HG03520 (cell line): ENCODE data around the gene FAM149B1.
A peak's percentile ranks its signal among the peaks of the same experiment; 100 is the strongest.
"Not testable (repeated sequence)": the region's sequence is repeated elsewhere in the genome, so short reads cannot be mapped to it uniquely, and the experiment has no call there.

Experiments
- ATAC-seq: cut with Tn5 transposase; IDR thresholded peaks from one replicate; pipeline ENCODE4 v1.9.1; 2021; ENCODE audit warnings: mild to moderate bottlenecking, moderate library complexity; ENCODE audit not compliant: unreplicated experiment

FAM149B1 gene

DNA sequence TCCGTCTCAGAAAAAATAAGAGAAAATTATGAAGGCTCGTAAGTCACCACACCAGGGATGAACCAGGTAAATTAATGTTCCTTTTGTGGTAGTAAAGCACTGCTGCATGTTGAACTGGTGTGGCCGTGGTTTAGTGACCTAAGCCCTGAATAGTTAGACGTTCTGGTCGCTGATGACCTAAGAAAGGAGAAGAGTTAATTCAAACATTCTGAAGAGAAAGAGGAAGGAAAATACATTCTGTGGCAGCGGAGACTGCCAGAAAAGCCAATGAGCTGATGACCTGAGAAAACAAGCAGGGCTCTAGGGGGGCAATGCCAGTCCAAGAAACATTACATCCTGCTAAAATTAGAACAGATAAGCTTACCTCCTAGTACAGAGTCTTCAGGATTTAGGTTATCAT is 61.6 kb downstream of the FAM149B1 start:
- ATAC-seq: no peak

DNA sequence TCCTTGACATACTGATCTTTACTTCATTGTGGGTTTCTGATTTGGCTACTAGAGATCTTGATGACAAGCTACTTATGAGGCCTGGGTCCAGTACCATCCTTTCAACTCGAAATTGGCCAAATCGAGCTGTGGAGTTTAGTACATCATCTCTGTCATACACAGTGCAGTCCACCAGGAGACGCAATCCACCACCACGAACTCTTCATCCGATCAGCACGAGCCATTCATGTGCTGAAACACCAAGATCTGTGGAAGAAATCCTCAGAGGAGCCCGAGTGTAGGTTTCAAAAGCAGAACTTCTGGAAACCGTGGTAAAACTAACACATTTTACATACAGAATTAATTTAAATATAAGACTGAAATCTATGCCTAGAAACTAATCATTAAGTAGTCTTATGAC is 65.0 kb downstream of the FAM149B1 start:
- ATAC-seq: no peak

DNA sequence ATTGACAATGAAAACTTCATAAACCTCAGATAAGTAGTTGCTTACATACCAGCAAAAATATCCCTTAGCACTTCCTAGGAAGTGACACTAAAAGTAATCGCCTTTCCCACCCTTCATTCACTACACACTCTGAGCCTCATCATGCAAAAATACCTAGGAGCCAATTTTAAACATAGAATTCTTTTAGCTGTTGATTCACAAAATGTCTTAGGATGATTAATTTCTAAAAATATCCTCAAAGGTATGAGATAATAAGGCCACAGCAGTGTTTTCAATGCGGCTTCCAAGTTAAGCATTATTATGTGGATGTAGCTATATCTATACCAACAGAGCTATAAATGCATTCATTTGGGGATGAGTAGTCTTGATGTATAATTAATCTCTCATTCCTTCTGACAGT is 66.0 kb downstream of the FAM149B1 start:
- no peak for ATAC-seq

DNA sequence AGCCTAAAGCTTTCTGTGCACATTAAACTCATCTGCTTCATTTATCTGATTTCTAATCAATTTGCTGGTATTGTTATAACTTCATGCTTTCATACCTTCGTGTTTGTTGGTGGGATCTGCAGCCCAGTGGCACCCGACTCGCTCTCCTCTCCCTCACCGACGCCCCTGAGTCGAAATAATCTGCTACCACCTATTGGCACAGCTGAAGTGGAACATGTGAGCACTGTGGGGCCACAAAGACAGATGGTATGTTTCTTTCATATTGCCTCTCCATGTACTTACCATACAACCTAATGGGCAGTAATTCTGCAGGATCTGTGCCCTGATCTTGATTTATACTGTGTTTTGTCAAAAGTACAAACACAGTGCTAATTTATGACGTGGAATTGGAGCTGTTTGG is 66.8 kb downstream of the FAM149B1 start:
- ATAC-seq: no peak

DNA sequence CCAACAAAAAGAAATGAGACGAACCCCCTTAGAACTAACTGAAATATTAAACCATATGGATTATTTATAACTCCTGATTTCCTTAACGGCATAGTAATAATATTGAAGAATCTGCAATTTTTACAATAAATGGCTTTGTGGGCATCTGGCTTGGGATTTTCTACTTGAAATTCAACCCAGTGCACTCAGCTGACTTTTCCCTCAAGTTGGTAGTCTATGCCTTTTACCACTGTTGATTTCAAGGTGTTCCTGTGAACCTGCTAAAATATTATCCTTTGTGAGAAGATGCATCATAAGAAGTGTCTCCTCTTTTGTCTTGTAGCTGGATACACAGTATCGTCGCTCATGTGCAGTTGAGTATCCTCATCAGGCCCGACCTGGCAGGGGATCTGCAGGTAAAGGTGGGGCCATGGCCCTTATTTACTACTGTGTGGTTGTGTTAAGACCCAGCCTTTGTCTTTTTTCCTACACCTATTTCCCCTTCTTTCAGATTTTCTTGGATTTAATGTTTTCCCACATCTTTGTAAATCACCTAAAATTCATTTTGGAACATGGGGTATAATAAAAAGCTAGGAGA is 71.2 kb downstream of the FAM149B1 start:
- ATAC-seq: no peak

DNA sequence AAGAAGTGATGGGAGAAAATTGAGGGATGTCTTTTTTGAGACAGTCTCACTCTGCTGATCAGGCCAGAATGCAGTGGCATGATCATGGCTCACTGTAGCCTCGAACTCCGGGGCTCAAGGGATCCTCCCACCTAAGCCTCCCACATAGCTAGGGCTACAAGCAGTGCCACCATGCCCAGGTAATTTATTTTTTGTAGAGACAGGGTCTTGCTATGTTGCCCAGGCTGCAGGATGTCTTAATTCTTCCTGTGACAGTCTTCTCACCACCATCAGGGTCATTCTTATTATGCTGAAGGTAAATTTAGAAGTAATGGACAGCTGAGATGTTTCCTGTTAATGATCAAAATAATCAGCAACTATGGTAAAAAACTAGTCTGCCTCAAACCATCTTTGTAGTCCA is 72.0 kb downstream of the FAM149B1 start:
- no peak for ATAC-seq

DNA sequence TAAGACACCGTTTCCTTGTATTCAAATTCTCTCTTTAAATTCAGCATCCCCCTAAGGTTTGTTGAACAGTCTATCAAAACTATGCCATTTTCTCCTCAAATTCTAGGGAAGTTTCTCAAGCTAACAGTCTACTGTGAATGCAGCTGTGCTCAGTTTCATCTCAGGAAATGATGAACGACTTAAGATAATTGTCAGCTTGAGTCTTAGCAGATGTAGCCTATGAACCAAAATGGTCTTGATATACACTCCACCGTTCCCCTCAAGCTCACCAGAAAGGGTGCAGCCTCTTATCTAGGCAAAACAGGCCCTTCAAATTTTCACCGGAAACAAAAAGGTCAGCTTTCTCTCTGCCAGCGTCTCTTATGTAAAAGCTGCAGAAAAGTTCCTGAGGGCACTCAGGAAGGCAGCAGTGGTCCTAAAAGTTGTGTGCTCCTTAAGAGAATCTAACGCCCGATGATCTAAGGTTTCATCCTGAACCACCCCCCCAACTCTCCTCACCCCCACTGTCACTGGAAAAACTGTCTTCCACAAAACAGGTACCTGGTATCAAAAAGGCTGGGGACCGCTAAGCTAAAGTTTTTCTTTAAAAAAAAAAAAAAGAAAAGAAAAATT is 77.1 kb downstream of the FAM149B1 start:
- no peak for ATAC-seq

DNA sequence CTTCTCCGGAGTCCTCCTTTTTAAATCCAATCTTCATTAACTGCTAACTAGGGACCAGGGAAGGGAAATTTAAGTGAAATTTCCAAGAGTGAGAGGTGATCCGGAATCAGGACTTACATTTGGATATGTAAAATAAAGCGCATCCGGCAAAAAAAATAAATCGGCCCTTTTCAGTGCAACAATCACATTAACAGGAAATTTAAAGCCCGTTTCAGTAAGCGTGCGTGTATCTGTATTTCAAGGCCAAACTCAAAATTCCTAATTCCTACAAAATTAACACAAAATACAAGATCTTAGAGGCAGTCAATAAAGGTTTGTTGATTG is 78.4 kb downstream of the FAM149B1 start:
- ATAC-seq: no peak

DNA sequence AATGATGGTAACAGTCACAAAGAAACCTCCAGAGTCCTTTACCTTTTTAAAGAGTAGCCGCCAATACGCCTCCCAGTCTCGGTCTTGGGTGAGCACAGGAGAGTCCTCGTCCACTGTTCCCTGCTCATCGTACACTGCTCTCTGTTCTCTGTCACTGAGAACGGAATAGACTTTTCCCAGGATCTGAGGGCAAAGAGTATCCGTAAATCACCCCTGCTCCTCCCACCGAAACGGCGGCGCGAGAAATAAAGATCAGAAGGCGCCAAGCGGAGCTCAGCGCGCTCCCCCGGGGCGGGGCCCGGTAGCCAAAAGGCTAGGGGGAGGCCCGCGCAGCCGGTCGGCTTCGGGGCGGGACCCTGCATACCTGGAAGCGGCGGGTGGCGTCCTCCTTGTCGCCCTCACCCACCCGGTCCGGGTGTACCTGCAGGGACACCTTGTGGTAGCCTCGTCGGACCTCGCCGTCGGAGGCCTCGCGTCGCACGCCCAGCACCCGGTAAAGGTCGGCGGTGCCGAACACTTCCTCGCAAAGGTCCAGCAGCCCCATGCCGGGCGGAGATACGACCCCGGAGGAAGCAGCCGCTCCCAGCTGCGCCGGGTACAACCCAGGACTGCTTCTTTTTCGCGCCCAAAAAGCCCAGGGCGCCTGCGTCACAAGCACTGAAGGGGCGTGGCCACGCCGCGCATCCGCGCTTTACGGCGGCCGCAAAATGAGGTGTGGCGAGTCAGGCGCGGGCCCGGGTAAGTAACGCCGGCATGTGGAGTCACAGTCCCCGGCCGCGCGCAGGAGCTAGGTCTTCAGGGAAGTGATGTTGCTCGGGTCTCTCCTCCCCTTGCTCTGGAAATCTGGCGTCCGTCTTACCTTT is 79.0 kb downstream of the FAM149B1 start, which contains the start of gene DNAJC9:
TSS of gene DNAJC9 (minus strand) at position 610 of the 863 bp plus-strand sequence. CDS start at position 544, 66 bp downstream.
- peak; percentile 71 for ATAC-seq

DNA sequence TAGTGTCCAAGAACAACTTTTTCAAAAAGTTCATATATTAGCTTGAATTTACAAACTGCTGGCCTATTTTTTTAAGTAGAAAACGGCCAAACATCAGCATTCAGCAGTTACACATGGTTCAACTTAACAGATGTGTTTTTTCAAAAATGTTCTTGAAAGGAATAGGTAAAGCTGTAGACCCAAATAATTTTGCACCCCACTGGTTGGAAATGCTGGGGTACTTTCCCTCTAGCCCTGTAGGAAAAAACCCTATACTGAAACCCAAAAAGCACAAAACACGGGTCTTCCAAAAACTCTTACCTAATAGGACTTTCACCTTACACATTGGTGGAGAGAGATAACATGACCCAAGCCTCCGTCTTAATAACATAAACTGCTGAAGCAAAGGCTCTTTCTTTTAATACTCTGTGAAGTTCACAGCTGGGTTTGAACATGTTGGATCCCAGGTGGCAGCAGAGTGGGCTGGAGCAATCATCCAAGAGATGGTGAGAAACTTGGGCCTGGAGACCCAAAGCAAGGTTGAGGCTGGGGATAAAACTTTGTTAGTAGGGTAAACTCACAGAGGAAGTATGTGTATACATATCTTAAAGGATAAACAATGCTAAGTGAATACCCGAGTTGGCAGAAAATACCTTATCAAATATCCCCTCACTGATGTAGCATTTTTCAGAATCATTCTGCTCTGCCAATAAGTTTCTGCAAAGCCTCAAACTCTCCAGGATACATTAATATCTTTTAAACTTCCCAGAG is 79.8 kb downstream of the FAM149B1 start:
- no peak for ATAC-seq

DNA sequence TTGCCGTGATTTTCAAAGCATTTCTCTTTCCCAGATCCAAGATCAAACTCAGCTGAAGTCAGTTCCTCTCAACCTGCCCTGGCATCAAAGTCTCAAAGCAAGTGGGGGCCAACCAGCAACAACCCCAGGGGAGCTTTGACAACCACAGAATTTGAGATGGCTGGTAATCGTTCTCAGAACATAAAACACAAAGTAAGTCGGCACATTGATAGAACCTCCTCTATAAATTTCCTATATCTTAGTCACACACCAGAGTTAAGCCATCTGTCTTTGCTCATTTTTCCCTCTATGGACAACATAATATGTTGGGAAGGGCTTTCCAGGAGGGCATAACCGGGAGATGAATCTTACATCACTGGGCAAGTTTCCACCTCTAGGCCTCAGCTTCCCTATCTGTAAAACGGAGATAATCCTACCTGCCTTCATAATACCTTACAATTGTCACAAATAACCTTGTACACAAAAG is 80.4 kb downstream of the FAM149B1 start:
- no peak for ATAC-seq

DNA sequence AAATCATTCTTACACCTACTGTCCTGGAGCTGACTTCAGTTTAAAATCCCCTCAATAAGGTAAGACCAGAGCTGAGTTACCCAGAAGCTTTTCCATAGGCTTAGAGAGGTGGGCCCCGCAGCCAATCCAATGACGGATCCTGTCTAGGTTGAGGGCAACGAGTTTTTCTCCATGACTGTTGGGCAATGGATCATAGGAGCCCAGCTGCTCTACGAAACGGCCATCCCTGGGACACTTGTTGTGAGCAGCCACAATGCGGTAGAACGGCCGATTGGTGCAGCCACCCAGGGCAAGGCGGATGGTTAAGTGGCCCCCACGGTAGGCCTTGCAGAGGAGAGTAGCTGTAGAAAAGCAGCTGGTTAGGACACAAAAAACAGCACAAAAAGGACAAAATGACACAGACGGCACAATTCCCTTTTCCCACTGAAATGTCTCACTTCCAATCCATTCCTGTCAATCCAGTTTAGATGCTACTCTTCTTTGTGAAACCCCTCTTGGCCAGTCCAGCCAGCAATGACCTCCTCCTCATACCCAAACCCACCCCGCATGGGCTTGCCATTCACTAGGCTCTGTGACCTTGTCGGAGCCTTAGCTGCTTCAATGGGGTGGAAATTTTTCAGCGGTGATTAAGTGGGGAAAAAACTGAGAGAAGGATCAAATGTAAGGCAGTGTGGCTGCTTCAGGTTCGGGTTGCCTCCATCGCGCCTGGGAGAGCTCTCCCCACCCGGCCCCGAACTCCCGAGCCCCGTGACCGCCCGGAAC is 83.9 kb downstream of the FAM149B1 start:
- ATAC-seq: no peak

DNA sequence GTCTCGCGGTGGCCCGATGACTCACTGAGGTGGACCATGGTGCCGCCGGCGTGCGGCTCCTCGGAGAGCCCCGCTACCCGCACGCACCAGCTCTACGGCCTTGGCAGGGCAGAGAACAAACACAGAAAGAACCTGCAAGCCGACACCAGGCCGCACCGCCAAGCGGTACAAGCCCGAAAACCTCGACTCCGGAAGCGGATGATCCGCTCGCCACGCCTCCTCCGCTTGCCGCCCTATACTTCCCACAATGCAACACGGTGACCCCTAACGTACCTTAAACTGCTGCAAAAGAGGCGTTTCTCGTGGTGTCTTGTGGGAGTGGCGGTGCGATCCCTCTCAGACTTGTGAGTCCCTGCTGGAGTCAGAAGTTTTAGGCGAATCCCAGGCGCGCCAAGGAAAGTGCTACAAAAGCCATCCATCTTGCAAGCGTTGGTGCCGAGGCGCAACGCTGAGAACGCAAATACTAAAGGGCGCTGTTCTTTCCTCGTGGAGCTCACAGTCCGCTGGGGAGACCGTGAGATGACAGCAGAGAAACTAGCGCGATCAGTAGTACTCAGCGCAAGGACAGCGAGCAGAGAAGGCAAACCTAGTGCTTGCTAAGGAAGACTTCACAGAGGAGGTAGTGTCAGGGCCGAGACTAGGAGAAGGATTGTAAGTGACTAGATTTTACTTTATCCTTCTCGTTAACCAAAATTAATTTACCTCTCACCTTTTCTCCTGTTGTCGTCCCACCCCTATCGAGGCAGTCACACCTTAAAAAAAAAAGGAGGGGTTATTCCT is 84.7 kb downstream of the FAM149B1 start, which contains the start of gene MRPS16:
TSS of gene MRPS16 (minus strand) at position 200 of the 780 bp plus-strand sequence. CDS start at position 38, 162 bp downstream.
- ATAC-seq: peak; percentile 70

DNA sequence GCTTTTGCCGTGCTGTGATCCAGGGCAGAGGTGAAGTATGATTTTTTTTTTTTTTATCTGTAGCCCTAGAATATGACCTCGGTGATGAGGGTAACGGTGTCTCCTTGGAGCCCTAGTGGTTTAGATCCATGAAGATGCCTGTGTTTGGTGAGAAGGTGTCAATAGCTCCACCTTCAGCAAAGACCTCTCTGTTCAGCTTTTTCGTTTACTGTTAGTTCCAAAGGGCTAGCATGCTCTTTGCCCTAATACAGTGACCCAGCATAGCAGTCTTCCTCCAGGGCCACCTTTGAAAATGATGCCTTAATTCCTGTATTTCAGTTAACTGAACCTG is 85.3 kb downstream of the FAM149B1 start:
- ATAC-seq: no peak

DNA sequence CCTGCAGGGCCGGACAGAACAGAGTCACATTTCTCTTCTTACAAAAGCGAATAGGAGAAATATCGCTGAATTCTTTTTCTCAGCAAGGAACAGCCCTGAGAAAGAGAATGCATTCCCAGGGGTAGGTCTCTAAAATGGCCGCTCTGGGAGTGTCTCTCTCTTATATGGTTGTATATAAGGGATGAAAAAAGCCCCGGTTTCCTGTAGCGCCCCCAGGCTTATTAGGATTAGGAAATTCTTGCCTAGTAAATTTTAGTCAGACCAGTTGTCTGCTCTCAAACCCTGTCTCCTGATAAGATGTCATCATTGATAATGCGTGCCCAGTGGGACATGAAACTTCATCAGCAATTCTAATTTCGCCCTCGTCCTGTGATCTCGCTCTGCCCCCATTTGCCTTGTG is 90.7 kb downstream of the FAM149B1 start:
- ATAC-seq: not testable (repeated sequence)

DNA sequence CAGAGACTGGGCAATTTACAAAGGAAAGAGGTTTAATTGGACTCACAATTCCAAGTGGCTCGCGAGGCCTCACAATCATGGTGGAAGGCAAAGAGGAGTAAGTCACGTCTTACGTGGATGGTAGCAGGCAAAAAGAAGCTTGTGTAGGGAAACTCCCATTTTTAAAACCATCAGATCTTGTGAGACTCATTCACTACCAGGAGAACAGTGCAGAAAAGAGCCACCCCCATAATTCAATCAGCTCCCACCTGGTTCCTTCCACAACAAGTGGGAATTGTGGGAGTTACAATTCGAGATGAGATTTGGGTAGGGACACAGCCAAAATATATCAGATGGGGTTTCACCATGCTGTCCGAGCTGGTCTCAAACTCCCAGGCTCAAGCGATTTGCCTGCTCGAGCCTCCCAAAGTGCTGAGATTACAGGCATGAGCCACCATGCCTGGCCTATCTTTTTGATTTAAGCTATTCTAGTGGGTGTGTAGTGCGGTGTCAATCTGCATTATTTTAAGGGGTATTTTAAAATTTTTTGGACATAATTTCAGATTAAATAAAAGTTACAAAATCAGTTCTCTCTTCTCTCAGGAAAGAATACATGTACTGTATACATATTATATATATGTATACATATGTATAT is 93.6 kb downstream of the FAM149B1 start:
- no peak for ATAC-seq

DNA sequence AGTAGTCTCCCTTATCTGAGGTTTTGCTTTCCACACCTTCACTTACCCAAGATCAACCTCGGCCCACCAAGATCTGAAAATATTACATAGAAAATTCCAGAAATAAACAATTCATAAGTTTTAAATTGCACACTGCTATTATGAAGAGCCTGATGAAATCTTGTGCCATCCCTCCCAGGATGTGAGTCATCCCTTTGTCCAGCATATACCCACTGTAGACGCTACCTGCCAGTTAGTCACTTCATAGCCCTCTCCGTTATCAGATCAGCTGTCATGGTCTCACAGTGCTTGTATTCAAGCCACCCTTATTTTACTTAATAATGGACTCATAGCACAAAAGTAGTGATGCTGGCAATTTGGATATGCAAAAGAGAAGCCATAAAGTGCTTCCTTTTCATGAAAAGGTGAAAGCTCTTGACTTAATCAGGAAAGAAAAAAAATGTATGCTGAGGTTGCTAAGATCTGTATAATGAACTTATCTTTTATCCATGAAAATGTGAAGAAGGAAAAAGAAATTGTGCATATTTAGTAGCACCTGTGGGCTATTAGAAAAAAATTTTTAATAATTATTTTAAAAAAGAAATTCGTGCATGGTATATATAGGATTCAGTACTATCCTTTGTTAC is 94.3 kb downstream of the FAM149B1 start:
- no peak for ATAC-seq

DNA sequence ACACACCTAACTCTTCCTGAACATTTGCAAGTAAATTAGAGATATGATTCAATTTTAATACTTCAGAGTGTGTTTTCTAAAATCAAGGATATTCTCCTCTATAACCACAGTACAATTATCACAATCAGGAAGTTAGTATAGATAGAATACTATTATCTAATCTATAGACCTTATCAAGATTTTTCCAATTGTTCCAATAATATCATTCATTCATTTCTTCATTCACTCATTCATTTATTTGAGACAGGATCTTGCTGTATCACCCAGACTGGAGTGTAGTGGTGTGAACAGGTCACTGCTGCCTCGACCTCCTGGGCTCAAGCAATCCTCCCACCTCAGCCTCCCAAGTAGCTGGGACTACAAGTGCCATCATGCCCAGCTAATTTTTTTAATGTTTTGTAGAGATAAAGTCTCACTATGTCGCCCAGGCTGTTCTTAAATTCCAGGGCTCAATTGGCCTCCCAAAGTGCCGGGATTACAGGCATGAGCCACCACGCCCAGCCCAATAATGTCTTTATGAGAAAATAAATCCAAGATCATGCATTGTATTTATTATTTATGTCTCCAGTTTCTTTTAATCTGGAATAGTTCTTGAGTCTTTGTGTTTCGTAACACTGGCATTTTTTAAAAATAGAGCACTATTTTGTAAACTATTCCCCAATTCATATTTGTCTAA is 95.1 kb downstream of the FAM149B1 start:
- ATAC-seq: no peak
